Heart left ventricle (tissue), 16 donors: ENCODE results near the gene PAX5. TPM values are rescaled to one million over a fixed set of nuclear protein-coding genes. Genes with fewer than 3 reads are reported as not detected.

Source experiments
- ATAC-seq, 4 donors: fragments of 200-7000 bp; cut with Tn5 transposase; one replicate each; pipeline ENCODE4 v1.9.1; 2020 to 2022; ENCODE audit warnings: moderate library complexity in 4 of 4, mild to moderate bottlenecking in 3 of 4, moderate number of reproducible peaks in 1 of 4
- DNase-seq, 5 donors: peaks; one replicate each; pipeline ENCODE4 v3.0.0-alpha.2; 2020
- H3K27ac ChIP-seq, 12 donors: fragments of 200-600 bp; sonication (generic) in 4 of 12; one replicate each; pipeline versions ENCODE4 v1.5.0 to v1.8.0; 2016 to 2022; ENCODE audit warnings: mild to moderate bottlenecking in 2 of 12
- H3K27me3 ChIP-seq, 9 donors: fragments of 200-600 bp; sonication (generic) in 2 of 9; one replicate each; pipeline versions ENCODE4 v1.5.1 to v1.8.0; 2016 to 2022; ENCODE audit warnings: mild to moderate bottlenecking in 3 of 9
- H3K36me3 ChIP-seq, 9 donors: fragments of 200-600 bp; sonication (generic) in 2 of 9; one replicate each; pipeline versions ENCODE4 v1.5.0 to v1.8.0; 2018 to 2022; ENCODE audit warnings: mild to moderate bottlenecking in 2 of 9
- H3K4me1 ChIP-seq, 12 donors: fragments of 200-600 bp; sonication (generic) in 4 of 12; one replicate each; pipeline versions ENCODE4 v1.5.0 to v1.8.0; 2016 to 2022; ENCODE audit warnings: mild to moderate bottlenecking in 3 of 12
- H3K4me3 ChIP-seq, 12 donors: fragments of 200-600 bp; sonication (generic) in 4 of 12; one replicate each; pipeline versions ENCODE4 v1.5.0 to v1.8.0; 2017 to 2022; ENCODE audit warnings: mild to moderate bottlenecking in 9 of 12, moderate library complexity in 4 of 12
- H3K9me3 ChIP-seq, 12 donors: fragments of 200-600 bp; sonication (generic) in 4 of 12; one replicate each; pipeline versions ENCODE4 v1.5.0 to v1.8.0; 2016 to 2022; ENCODE audit warnings: mild to moderate bottlenecking in 1 of 12
- CTCF ChIP-seq, 12 donors: fragments of 200-600 bp; sonication (generic) in 4 of 12; IDR thresholded peaks; one replicate each; pipeline versions ENCODE4 v1.5.0 to v1.8.0; 2018 to 2022; ENCODE audit warnings: antibody characterized with exemption in 12 of 12, mild to moderate bottlenecking in 5 of 12
- POLR2A ChIP-seq, 2 donors: fragments of 450-650 bp; IDR thresholded peaks; one replicate each; pipeline ENCODE4 v1.6.1; 2017; ENCODE audit warnings: antibody characterized with exemption in 2 of 2, mild to moderate bottlenecking in 2 of 2, moderate library complexity in 2 of 2
- WGBS, 4 donors: extraction: QIAGEN DNeasy Blood & Tissue Kit in 2 of 4; methylation state at CpG; one replicate each; pipeline versions ENCODE4 v1.1.5 to v1.1.7; 2013 to 2018; 5-methylcytosine and 5-hydroxymethylcytosine counted together
- intact Hi-C, 10 donors: fragments of 100-400 bp; cut with DNase I; formaldehyde crosslinking; loops; one replicate each; pipeline versions ENCODE4 v1.11.1 to v1.14.2; 2022
- polyA plus RNA-seq, 2 donors: library from polyadenylated mRNA; stranded (reverse); fragments of 200-250 nt; gene quantifications; one replicate each; pipeline ENCODE4 v1.2.3, GENCODE V29; 2013
- total RNA-seq, 9 donors: library from RNA; depleted of rRNA in 2 of 9; stranded (reverse); fragments of >200 nt in 2 of 9; fragmentation: NEBNext Ultra II Directional in 3 of 9; extraction: Animal tissue kit (Norgen Biotek cat#: 25700) in 3 of 9; gene quantifications; one replicate each; pipeline versions ENCODE4 v1.1.0 to v1.2.4, GENCODE V29; 2016 to 2023
- donor health status: ischemic (EF 13 %, LVEDD 7.1; RV severe dilation, severe dysfunction).
- donor health status: healthy with polysubstance abuse.
- donor health status: DM: no; HTN: yes; CAD: no.
- donor health status: DM: no; HTN: no; CAD: no.
- donor health status: ischemic (EF 25% LVEDD 6.9; RV normal size, moderate dysfunction).
- donor health status: ischemic (EF 25% LVEDD 5.7; RV mildly dilated, moderate dysfunction).
- donor health status: healthy.
- donor health status: DM: yes; HTN: yes; CAD: no.
- donor health status: ischemic (EF 35%, LVEDD 5.7; RV mildly dilated, moderate dysfunction).
- donor health status: nonischemic (EF 11% LVEDD 7.7; RV severe dilation, severe dysfunction).
- donor health status: DM: yes; HTN: yes; CAD: no.
- donor health status: PGD.
- donor health status: ischemic (EF 29% LVEDD 5.4; RV normal size, mild dysfunction).
- donor health status: nonischemic (EF 23%, LVEDD 6.1; RV moderate dilation, normal function).

The PAX5 gene
- total and polyA plus RNA-seq, 11 donors, result 0.01 to 0.37 (median 0.08) TPM; not detected in 7

DNA sequence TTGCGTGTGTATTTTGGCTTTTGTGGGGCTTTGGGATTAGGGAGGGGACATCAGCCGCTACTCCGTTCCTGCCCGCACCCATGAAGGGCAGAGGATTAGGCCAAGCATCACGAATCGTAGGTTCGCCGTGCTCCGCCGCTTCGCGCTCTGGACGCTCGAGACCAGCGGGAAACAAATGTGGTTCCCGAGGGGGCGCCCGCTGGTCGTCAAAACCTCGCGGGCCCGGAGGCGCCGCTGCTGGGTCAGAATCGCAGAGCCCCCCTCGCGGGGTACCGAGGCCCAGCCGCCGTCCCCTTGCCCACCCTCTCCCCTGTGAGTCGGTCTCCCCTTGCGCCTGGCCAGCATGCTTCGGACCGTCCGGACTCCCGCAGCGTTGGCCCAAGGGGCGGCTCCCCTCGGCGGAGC is 2.3 kb upstream of the PAX5 start:
- WGBS, 4 donors, result 2 to 3% (median 2%) methylated on average over 24 to 40 of the region's 40 CpGs
- DNase-seq (no peak), ATAC-seq (peak in 1 of 4 donors; percentile 14)
- Histone ChIP-seq H3K27me3 (peaks cover 81 to 100% (median 95%) of the 10 kb centered on the region in 9 donors), H3K4me3 (peak overlapping the region; percentile 9 to 67 (median 52)), H3K36me3 (no peaks in the 10 kb centered on the region), H3K9me3 (no peaks in the 10 kb centered on the region), H3K4me1 (peaks cover 4 to 47% (median 30%) of the 10 kb centered on the region in 12 donors), H3K27ac (no peak overlapping the region)
- intact Hi-C loops, result no loop called here
- no peak for TF ChIP-seq CTCF (IDR thresholded peaks at IDR 0.05)
- TF ChIP-seq POLR2A (IDR thresholded peaks at IDR 0.05), result no peak

GRCh38 chr9:37035648-37036370 is 1.7 kb upstream of the PAX5 start:
- H3K27ac ChIP-seq, result no peak overlapping the region
- ATAC-seq (no peak), DNase-seq (no peak)
- peaks cover 77 to 100% (median 99%) of the 10 kb centered on the region in 9 donors for H3K27me3 ChIP-seq
- H3K4me3 ChIP-seq, result peak overlapping the region in 7 of 12 donors; percentile 4 to 65 (median 52)
- no peaks in the 10 kb centered on the region for H3K36me3 ChIP-seq
- H3K9me3 ChIP-seq, result no peaks in the 10 kb centered on the region
- no peak for TF ChIP-seq CTCF (IDR thresholded peaks at IDR 0.05)
- TF ChIP-seq POLR2A (IDR thresholded peaks at IDR 0.05), result no peak
- intact Hi-C loops, result no loop called here
- 5 to 10% (median 6%) methylated on average over 29 to 35 of the region's 35 CpGs for WGBS, 4 donors
- peaks cover 4 to 47% (median 30%) of the 10 kb centered on the region in 12 donors for H3K4me1 ChIP-seq

- Histone ChIP-seq H3K4me1 (peaks cover 4 to 53% (median 33%) of the 10 kb centered on the region in 12 donors), H3K27me3 (peaks cover 76 to 100% (median 99%) of the 10 kb centered on the region in 9 donors), H3K27ac (no peak overlapping the region), H3K4me3 (peak overlapping the region in 2 of 12 donors; percentile 4 to 47), H3K36me3 (no peaks in the 10 kb centered on the region), H3K9me3 (no peaks in the 10 kb centered on the region)
- intact Hi-C loops, result no loop called here
- TF ChIP-seq POLR2A (IDR thresholded peaks at IDR 0.05), result no peak
- TF ChIP-seq CTCF (IDR thresholded peaks at IDR 0.05), result no peak
- no peak for ATAC-seq
- no peak for DNase-seq
- 4 to 7% (median 5%) methylated on average over 22 to 27 of the region's 27 CpGs for WGBS, 4 donors
Observed at GRCh38 chr9:37034938-37035647, 1.0 kb upstream of the PAX5 start.

- 1 to 4% (median 3%) methylated on average over 42 to 56 of the region's 56 CpGs for WGBS, 4 donors
- Histone ChIP-seq H3K9me3 (no peaks in the 10 kb centered on the region), H3K4me1 (peaks cover 8 to 60% (median 33%) of the 10 kb centered on the region in 12 donors), H3K27me3 (peaks cover 81 to 100% (median 99%) of the 10 kb centered on the region in 9 donors), H3K27ac (no peak overlapping the region), H3K4me3 (peak overlapping the region in 7 of 12 donors; percentile 7 to 47 (median 22)), H3K36me3 (no peaks in the 10 kb centered on the region)
- intact Hi-C loops, result no loop called here
- peak in 1 of 12 donors; percentile 12 for TF ChIP-seq CTCF (IDR thresholded peaks at IDR 0.05)
- TF ChIP-seq POLR2A (IDR thresholded peaks at IDR 0.05), result no peak
- DNase-seq (no peak), ATAC-seq (peak in 2 of 4 donors; percentile 14 to 16)
Observed at GRCh38 chr9:37034305-37034937, 353 bp upstream of the PAX5 start.
